Measurements from ENCODE around the gene MALAT1.

- TF ChIP-seq POLR2A (IDR thresholded peaks at IDR 0.05) (no peak), CTCF (IDR thresholded peaks at IDR 0.05) (no peak)
These were observed 22.2 kb upstream of the MALAT1 start for GRCh38 chr11:65476632-65477148.

All from heart left ventricle (tissue), 13 donors.